Measurements from ENCODE around the gene TEX13D.
A peak's percentile ranks its signal among the peaks of the same experiment; 100 is the strongest.
"Not testable (repeated sequence)": the region's sequence is repeated elsewhere in the genome, so short reads cannot be mapped to it uniquely, and the experiment has no call there.

The TEX13D gene

DNA sequence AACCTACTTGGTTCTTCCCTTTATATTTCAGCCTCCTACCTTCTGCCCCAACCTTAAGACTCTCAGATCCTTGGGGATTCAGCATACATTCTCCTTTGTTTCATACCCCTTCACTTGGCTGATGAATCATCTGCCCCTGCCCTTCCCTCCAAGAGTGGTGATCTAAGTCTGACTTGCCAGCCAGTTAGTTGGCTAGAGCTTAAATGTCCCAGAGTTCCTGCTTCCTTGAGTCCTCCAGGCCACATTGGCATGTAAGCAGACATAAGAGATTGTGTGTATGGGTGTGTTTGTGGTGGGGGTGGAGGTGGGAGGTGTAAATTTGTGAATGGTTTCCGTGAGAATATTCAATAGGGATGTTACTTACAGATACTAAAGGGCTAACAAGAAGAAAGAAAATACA, 3.7 kb upstream of the TEX13D start:
- no peak overlapping the region for H3K4me3 ChIP-seq (ENCODE audit: low read length)
- DNase-seq (ENCODE audit: low read depth): peak; percentile 75
- TF ChIP-seq, protein P1, sequence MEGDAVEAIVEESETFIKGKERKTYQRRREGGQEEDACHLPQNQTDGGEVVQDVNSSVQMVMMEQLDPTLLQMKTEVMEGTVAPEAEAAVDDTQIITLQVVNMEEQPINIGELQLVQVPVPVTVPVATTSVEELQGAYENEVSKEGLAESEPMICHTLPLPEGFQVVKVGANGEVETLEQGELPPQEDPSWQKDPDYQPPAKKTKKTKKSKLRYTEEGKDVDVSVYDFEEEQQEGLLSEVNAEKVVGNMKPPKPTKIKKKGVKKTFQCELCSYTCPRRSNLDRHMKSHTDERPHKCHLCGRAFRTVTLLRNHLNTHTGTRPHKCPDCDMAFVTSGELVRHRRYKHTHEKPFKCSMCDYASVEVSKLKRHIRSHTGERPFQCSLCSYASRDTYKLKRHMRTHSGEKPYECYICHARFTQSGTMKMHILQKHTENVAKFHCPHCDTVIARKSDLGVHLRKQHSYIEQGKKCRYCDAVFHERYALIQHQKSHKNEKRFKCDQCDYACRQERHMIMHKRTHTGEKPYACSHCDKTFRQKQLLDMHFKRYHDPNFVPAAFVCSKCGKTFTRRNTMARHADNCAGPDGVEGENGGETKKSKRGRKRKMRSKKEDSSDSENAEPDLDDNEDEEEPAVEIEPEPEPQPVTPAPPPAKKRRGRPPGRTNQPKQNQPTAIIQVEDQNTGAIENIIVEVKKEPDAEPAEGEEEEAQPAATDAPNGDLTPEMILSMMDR (IDR thresholded peaks at IDR 0.05; ENCODE audit: insufficient read depth, low read depth, low read length, missing control alignments): no peak

DNA sequence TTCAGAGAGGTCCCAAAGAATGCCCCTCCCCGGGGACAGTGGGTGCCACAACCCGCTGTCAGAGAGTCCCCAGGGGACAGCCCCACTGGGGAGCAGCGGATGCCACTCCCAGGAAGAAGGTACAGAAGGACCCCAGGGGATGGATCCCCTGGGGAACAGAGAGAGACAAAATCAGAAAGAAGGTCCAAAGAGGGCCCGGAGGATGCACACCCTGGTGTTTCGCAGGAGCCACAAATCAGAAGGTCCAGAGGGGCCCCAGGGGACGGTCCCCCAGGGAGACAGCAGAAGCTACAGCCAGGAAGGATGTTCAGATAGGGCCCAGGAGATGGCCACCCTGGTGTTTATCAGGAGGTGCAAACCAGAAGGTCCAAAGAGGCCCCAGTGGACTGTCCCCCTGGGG, 1.4 kb downstream of the TEX13D start:
- H3K4me3 ChIP-seq (ENCODE audit: low read length): no peak overlapping the region
- no peak for DNase-seq (ENCODE audit: low read depth)
- TF ChIP-seq, protein P1 (IDR thresholded peaks at IDR 0.05; ENCODE audit: insufficient read depth, low read depth, low read length, missing control alignments): no peak

DNA sequence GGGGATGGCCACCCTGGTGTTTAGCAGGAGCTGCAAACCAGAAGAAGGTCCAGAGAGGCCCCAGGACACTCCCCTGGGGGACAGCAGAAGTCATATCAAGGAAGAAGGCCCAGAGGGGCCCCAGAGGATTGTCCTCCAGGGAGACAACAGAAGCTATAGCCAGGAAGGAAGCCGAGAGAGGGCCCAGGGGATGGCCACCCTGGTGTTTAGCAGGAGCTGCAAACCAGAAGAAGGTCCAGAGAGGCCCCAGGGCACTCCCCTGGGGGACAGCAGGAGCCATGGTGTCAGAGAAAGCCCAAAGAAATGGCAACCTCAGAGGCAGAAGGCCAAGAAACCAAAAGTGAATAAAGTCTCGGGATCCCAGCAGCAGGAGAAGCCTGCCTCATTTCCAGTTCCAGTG, 2.1 kb downstream of the TEX13D start:
- not testable (repeated sequence) for H3K4me3 ChIP-seq (ENCODE audit: low read length); DNase-seq (ENCODE audit: low read depth)

DNA sequence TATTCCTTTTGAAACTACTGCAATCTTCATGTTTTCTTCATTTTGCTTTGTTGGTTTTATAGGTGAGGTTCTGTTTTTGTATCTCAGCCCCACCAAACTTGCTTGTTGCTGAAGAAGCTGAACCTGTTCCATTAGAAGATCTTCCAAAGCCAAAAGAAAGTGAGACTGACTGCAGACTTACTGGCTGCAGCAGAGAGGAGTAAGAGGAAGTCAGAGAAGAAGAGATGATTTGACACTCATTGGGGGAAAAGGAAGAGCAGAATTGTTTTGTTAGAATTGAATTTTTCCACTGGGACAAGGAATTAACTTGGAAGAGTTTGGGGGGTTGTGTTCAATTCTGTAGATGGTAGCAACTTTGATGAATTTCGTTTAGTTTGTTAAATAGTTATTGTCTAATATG, 3.1 kb downstream of the TEX13D start:
- TF ChIP-seq, protein P1 (IDR thresholded peaks at IDR 0.05; ENCODE audit: insufficient read depth, low read depth, low read length, missing control alignments): no peak
- no peak overlapping the region for H3K4me3 ChIP-seq (ENCODE audit: low read length)

DNA sequence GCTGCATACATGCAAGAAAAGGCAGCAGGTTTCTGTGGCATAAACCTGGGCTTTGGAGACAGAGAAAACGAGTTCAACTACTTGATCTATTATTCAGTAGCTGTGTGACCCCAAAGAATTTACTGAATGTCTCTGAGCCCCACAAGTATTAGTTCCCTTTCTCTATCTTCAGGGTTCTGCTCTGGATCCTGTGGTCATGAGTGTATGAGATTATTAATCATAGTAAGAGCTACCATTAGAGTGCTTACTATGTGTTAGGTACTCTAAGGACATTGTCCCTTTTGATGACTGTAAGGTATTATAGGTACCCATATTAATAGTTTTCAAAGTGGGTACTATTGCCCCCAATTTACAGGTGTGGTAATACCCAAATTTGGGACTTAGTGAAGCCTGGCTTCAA, 5.5 kb downstream of the TEX13D start:
- no peak for DNase-seq (ENCODE audit: low read depth)
- no peak overlapping the region for H3K4me3 ChIP-seq (ENCODE audit: low read length)
- TF ChIP-seq, protein P1 (IDR thresholded peaks at IDR 0.05; ENCODE audit: insufficient read depth, low read depth, low read length, missing control alignments): no peak

More for the DNA sequence above, 3.1 kb downstream of the TEX13D start:
- no peak for DNase-seq (ENCODE audit: low read depth)

DNA sequence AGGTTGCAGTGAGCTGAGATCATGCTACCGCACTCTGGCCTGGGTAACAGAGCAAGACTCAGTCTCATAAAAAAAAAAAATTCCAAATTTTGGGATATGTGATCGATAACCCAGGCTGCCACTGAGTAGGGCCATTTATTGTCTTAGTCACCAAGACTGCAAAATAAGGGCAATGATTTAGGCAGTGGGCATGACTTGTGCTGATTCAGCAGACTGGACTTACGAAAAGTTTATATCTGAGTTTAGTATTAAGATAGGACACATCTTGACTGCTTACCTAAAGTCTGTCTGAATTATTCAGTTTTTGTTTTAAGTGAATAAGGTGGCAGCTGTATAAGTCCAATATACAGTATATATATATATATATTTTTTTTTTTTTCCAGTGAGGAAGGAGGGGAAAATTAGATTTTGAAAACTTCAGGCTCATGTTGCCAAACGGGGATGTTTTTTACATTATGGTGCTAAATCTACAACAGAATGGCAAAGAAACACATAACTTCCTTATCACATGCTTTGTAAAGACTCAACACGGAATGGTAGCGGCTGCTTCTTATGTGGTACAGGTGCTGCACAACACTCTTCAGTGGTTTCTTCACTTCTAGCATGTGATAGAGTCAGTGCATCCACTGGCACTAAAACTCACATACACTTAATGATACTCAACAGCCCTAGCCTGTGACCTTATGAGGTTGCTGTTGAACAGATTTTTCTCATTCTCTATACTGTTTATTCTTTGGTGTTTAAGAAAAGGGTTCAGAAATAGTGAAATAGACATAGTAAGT, 6.5 kb downstream of the TEX13D start:
- no peak overlapping the region for H3K4me3 ChIP-seq (ENCODE audit: low read length)
- DNase-seq (ENCODE audit: low read depth): no peak
- TF ChIP-seq, protein P1 (IDR thresholded peaks at IDR 0.05; ENCODE audit: insufficient read depth, low read depth, low read length, missing control alignments): no peak

DNA sequence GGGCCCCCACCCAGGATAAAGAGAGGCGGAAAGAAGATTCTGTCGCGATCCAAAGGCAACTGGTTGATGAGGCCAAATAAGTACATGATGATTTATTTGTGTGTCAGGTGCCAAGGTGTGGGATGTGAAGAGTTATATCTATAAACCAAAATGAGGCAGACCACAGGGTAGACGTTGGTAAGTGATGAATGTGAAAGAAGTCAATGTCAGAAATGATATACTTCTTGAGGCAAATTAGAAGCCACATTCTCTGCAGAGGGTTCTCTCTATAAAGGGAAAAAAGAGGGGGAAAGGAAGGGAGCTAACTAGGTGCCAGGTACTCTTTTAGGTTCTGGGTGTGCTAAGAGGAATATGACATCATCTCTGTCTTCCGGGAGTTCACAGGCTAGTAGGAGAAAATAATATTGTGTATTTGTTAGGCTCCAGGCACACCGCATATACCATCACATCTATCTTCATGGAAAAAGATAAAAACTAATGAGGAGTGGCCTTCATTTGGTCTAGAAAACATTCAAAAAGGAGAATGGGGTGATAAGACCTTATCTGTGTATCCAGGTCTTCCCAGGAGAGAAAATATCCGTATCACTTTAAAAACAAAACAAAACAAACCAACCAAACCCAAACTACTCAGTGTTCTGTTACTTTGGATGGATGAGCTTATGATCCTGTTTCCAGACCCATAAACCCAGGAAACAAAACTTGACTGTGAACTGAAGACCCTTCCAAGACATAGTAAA, 9.1 kb downstream of the TEX13D start:
- no peak for DNase-seq (ENCODE audit: low read depth)
- TF ChIP-seq, protein P1 (IDR thresholded peaks at IDR 0.05; ENCODE audit: insufficient read depth, low read depth, low read length, missing control alignments): no peak
- H3K4me3 ChIP-seq (ENCODE audit: low read length): no peak overlapping the region
